COLO668 (cell line): ENCODE measurements around the gene CDH13.

Experiments
- DNase-seq: peaks from one replicate; lab custom pipeline; 2025; ENCODE audit not compliant: unreplicated experiment; lab: John Stamatoyannopoulos, UW

CDH13 gene

GRCh38 chr16:82735673-82736091, 108.9 kb downstream of the CDH13 start:
- no peak for DNase-seq

GRCh38 chr16:82736224-82736623, 109.5 kb downstream of the CDH13 start:
- no peak for DNase-seq

GRCh38 chr16:82738699-82739098, 111.9 kb downstream of the CDH13 start:
- no peak for DNase-seq

DNA sequence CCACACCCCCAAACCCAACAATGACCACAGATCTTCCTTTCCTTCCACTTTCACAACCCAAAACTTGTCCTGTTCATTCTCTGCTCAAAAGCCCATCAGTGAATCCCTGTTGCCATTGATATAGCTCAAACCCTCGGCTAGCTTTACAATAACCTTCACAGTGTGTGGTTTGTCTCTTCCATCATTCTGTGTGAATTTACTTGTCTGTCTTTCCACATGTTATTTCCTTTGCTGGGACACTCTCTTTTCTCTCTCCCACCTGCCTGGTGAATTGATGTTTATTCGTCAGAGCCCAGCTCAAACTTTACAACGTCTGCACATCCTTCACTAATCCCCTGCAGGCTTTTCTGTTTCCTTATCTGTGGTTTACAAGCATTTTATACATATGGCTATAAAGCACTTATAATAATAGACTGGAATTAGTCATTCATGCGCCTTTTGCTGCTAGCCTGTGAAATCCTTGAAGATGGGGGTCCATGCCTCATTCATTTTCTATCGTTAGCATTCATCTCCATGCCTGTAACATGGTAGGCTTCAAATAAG, 114.4 kb downstream of the CDH13 start:
- no peak for DNase-seq

DNA sequence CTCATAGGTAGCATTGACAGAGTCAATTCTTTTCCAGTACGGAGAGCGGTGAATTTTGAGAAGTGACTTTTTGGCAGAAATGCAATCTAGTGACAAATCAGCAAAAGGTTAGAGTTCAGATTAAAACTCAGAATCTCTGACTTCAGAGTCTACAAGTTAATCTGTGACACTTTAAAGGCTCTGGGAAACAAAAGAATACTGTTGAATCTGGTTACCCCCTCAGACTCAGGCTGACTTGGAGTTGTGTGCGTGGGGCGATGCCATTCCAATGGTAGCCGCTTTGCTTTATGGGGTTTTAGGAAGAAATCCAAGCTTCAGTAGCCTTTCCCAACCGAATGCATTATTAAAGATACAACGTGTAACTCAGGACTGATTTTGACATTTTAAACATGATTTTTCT, 118.2 kb downstream of the CDH13 start:
- no peak for DNase-seq

GRCh38 chr16:82748026-82748425, 121.3 kb downstream of the CDH13 start:
- DNase-seq, result no peak

GRCh38 chr16:82750068-82750467, 123.3 kb downstream of the CDH13 start:
- DNase-seq, result no peak

DNA sequence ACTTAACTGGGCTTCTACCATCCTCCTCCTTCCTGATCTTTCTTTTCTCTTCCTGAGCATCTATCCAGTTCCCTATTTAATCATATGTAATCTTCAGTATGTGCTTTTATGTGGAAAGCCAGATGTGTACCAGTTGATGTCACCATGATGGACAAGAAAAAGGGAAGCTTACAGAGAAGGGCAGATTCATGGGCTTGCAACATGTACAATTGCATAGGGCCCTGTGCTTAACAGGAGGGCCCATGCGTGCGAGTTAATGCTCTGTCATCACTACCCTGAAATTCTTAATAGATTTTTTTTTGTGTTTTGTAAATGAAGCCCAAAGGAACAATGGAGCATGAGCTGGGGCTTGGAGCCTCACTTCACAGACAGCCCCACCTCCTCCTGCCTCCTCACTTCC, 124.3 kb downstream of the CDH13 start:
- DNase-seq, result no peak

DNA sequence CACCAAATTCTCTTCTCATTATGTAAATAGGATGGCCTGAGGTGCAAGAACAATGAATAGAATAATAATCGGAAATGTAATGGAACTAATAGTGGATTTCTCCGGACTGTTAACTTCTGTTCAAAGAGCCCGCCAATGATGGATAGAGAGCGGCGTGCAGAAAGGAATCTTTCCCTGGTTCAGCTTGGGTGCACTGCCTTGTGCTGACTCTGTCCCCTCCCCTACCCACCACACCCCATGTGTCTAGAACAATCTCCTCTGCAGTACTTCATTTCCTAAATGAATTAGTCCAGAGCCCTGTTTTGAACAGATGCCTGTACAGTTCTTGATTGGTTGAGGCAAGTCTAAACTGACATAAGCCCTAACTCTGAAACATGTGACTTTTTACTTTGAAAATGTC, 125.4 kb downstream of the CDH13 start:
- no peak for DNase-seq

DNA sequence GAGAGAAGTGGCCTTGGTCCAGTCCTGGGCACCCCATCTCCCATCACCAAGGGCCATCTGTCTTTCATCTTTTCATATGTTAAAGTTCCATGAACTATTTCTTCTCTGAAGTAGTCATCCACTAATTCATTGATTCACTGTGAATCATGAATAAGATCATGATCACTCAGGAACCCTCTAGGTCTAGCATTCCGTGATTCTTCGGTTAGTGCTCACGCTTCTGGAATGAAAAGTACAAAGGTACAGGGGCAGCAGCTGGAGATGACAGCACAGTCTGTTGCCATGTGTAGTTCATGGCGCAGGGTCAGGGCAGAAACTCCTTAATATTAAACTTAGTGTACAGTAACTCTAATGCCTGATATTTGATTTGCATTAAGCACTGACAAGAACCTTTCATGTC, 127.1 kb downstream of the CDH13 start:
- DNase-seq, result no peak

GRCh38 chr16:82754716-82755513, 128.1 kb downstream of the CDH13 start:
- no peak for DNase-seq

- no peak for DNase-seq
These were observed 129.0 kb downstream of the CDH13 start for GRCh38 chr16:82755570-82756282.

GRCh38 chr16:82756283-82756599, 129.5 kb downstream of the CDH13 start:
- DNase-seq, result no peak

DNA sequence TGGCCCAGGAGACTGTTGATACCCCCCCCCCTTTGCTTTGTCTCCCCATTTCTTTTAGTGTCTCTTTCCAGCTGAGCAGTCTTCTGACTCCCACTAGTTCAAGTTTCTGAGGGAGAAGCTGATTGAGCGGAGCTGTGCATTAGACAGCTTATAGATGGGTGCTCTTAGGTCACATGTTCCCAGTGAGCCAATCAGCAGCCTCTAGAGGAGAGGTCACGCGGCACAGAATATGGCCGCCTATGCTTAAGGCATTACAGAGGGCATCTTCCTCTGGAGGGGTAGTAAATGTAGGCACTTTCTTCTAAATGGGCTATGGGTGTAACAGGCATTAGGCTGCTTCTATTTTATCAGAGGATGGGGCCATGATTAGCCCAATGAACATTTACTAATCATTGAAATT, 131.6 kb downstream of the CDH13 start:
- DNase-seq, result no peak

- DNase-seq, result no peak
These were observed 132.1 kb downstream of the CDH13 start for GRCh38 chr16:82758904-82759303.

- DNase-seq, result no peak
These were observed 134.5 kb downstream of the CDH13 start for GRCh38 chr16:82761236-82761635.

- no peak for DNase-seq
These were observed 135.1 kb downstream of the CDH13 start for GRCh38 chr16:82761858-82762257.

DNA sequence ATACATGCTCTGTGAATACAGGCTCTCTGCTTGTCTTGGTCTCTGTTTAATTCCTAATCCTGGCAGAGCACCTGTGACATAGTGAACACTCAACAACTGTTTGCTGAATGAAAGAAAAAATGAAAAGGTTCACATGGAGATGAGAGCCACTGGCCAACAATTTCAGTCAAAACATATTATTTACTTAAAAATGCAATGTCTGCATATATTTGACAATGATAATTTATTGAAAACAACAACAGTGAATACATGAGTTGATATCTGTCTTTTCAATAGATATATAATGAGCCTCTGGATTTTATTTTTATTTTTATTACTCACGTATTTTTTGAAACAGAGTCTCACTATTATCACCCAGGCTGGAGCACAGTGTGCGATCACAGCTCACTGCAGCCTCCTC, 136.6 kb downstream of the CDH13 start:
- no peak for DNase-seq

DNA sequence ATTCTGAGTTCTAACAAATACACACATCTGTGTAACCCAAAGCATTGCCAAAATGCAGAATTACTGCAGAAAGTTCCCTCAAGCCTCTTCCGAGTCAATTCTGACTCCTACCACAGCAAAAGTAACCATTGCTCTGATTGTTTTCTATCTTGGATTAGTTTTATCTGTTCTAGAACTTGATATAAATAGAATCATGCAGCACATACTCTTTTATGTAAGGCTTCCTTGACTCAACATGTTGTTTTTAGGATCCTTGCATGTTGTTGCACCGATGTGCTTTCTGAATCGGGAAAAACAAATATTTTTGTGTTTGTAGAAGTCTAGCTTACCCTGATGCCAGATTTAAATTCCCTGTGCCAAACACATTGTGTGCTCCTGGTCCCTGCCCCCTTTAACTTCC, 140.4 kb downstream of the CDH13 start:
- DNase-seq, result no peak

DNA sequence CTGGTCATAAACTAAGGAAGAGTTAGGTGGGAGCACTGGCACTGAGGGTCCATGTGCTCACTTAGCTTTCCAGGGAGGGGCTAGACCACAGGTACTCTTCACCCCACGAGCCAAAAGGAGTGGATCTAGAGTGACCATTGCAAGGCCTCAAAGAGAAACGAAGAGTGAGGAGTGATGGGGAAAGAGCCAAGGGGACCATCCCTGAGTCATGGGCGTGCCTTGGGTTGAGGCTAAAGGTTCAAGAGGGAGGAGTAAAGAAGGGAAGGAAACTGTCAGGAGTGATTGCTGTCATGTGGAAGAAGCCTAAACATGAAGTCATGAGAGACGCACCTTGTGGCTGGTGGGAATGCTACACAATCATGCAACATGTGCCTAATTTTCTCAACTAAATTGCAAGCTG, 141.0 kb downstream of the CDH13 start:
- DNase-seq, result no peak

GRCh38 chr16:82769845-82770244, 143.1 kb downstream of the CDH13 start:
- no peak for DNase-seq

GRCh38 chr16:82772215-82772614, 145.4 kb downstream of the CDH13 start:
- no peak for DNase-seq
